HG02870 (cell line): ENCODE measurements around the gene OXLD1.

Experiments
- ATAC-seq: cut with Tn5 transposase; IDR thresholded peaks from one replicate; pipeline ENCODE4 v1.9.1; 2021; ENCODE audit warnings: mild to moderate bottlenecking, moderate library complexity; ENCODE audit not compliant: unreplicated experiment

Gene OXLD1

DNA sequence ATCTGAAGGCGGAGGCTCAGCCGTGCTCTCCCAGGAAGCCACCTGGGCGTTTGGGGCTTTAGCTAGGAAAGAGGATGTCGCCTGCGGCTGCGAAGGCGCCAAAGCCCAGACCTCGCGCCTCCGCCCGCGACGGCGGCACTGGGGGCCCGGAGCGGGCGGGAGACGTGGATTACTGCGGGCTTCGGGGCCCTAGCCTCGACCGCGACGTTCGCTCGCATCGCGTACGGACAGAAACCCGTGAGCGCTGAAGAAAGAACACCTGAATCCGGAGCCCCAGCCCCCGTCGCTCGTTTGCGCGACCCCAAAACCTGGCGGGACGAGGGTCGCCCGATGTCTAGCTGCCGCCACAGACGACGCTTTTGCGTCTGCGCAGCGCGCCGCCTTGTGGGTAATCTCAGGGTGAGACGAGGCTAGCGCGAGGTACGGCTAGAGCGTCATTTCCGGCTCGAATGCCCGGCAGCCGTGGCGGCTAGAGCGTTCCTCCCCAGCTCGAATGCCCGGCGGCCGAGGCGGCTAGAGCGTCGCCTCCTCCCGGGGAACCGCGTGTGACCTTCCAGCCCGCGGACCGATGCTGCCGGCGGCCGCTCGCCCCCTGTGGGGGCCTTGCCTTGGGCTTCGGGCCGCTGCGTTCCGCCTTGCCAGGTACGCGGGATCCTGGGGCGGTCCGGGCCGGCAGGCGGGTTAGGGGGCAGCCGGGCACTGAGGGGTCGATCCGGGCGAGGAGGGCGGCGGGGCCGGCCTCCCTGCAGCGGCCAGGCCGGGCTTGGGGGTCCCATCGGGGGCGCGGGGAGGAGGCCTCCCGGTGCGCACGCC is 36.7 kb upstream of the OXLD1 start, which contains the start of gene MRPL12:
MRPL12 (plus strand) TSS at position 434 of the 813 bp plus-strand sequence; CDS start at position 569, 135 bp downstream.
- peak; percentile 75 for ATAC-seq

DNA sequence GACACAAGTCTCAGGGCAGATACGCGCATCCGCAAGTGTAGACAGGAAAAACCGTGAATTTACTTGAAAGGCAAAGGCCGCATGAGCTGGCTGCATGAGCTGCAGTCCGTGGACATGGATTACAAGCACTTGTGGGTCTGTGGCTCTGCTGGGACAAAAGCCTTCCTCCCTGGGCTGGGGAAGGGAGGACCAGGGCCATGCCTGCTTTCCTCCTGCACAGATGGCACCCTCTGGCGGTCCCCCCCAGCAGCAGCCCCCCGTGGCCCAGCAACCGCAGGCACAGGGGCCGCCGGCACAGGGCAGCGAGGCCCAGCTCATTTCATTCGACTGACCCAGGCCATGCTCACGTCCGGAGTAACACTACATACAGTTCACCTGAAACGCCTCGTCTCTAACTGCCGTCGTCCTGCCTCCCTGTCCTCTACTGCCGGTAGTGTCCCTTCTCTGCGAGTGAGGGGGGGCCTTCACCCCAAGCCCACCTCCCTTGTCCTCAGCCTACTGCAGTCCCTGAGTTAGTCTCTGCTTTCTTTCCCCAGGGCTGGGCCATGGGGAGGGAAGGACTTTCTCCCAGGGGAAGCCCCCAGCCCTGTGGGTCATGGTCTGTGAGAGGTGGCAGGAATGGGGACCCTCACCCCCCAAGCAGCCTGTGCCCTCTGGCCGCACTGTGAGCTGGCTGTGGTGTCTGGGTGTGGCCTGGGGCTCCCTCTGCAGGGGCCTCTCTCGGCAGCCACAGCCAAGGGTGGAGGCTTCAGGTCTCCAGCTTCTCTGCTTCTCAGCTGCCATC is 35.1 kb upstream of the OXLD1 start:
- no peak for ATAC-seq

DNA sequence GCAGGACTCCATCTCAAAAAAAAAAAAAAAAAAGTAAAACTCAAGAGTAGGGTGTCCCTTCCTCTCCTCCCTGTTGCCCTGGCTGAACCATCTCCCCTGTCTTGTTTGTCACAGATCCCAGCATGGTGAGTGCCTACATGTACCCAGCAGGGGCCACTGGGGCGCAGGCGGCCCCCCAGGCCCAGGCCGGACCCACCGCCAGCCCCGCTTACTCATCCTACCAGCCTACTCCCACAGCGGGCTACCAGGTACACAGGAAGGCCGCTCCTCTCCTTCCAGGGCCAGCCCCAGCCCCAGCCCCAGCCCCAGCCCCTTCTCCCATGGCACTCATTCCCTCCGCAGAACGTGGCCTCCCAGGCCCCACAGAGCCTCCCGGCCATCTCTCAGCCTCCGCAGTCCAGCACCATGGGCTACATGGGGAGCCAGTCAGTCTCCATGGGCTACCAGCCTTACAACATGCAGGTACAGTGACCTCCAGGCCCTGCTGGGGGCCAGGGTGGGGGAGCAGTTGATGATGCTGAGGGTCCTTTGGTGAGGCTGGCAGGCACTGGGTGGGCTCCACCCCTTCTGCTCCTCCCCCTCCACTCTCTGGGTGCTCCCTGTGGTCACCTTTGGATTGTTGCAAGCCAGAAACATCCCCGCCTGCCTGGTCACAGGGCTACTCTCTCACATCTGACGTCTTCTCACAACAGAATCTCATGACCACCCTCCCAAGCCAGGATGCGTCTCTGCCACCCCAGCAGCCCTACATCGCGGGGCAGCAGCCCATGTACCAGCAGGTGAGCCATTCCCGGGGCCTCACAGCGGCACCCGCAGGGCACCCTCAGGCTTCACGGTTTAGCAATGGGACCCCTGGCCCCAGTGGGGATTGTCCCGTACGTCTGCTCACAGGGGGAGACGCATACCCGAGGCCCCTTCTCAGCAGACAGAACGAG is 34.2 kb upstream of the OXLD1 start:
- no peak for ATAC-seq

DNA sequence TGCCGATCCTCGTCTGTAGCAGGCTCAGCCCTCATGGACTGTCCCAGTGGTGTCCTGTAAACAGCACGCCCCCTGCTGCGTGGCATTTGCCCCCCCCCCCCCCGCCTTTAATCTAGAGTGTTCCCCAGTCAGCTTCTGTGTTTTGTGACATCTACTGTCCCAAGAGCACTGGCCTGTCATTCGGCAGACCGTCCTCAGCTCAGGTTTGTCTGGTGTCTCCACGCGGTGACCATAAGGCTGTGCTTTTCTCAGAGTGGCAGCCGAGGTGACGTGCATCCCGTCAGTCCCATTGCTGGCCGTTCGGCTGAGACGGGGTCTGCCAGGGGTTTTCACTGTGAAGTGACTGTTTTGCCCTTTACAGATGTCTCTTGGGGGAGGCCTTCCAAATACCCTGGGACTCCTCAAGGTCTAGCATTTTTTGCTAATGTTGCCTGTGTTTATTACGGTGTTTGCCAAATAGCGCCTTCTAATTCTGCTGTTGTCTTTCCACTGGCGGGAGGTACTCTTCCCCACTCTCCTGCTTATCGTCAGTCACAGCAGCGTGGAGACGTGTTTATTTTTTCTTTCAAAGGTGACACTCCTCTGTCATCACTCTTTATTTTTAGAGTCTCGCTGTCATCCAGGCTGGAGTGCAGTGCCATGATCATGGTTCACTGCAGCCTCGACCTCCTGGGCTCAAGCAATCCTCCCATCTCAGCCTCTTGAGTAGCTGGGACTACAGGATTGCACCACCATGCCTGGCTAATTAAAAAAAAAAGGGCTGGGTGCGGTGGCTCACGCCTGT is 31.0 kb upstream of the OXLD1 start:
- ATAC-seq = no peak

DNA sequence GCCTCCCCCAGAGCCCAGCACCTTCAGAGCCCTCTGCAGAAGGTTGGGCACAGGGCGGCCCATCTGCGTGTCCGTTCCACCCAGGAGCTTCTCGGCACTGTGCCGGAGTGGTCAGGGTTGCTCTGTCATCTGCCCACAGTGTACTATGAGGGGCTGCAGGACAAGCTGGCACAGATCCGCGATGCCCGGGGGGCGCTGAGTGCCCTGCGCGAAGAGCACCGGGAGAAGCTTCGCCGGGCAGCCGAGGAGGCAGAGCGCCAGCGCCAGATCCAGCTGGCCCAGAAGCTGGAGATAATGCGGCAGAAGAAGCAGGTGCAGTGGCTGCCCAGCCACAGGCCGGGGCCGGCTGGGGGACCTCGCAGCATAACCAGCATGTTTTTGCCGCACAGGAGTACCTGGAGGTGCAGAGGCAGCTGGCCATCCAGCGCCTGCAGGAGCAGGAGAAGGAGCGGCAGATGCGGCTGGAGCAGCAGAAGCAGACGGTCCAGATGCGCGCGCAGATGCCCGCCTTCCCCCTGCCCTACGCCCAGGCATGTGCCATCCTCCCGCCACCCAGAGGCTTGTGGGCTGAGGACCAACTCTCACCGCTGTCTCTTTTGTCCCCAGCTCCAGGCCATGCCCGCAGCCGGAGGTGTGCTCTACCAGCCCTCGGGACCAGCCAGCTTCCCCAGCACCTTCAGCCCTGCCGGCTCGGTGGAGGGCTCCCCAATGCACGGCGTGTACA is 30.0 kb upstream of the OXLD1 start:
- no peak for ATAC-seq

DNA sequence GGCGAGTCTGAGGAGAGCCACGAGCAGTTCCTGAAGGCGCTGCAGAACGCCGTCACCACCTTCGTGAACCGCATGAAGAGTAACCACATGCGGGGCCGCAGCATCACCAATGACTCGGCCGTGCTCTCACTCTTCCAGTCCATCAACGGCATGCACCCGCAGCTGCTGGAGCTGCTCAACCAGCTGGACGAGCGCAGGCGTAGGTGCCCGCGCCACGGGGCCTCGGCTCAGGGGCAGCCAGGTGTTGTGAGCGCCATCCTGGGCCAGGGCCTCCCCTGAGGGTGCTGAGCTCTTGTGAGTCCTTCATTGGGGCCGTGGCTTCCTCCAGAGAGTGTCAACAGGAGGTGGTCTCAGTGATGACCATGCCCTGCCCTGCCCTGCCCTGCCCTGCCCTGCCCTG is 29.4 kb upstream of the OXLD1 start:
- ATAC-seq = no peak

DNA sequence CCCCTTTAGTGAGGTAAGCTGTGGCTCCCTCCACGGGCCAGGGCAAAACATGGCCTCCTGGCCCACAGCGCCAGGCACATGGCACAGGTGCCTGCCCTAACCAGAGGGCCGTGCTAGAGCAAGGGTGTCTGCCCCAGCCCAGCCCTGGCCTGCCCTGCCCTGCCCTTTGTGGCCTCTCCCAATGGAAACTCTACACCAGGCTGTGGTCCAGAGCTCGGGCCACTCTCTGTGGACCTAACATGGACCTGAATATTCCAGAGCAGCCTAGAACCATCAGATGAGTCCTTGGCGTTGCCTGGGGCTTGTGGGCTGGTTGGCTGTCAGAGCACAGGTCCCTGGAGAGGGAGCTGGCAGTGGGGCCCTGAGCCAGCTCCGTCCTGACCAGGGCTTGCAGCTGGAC is 28.8 kb upstream of the OXLD1 start:
- no peak for ATAC-seq

DNA sequence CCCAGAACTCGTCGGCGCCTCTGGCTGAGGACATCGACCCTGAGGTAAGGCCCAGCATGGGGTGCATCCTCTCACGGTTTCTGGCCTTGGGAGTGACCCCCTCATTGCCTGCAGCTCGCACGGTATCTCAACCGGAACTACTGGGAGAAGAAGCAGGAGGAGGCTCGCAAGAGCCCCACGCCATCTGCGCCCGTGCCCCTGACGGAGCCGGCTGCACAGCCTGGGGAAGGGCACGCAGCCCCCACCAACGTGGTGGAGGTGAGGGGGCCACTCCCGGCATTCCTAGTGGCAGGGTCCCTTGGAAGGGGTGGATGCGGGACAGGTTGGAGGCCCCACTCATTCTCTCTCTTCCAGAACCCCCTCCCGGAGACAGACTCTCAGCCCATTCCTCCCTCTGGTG is 28.4 kb upstream of the OXLD1 start:
- ATAC-seq = no peak

DNA sequence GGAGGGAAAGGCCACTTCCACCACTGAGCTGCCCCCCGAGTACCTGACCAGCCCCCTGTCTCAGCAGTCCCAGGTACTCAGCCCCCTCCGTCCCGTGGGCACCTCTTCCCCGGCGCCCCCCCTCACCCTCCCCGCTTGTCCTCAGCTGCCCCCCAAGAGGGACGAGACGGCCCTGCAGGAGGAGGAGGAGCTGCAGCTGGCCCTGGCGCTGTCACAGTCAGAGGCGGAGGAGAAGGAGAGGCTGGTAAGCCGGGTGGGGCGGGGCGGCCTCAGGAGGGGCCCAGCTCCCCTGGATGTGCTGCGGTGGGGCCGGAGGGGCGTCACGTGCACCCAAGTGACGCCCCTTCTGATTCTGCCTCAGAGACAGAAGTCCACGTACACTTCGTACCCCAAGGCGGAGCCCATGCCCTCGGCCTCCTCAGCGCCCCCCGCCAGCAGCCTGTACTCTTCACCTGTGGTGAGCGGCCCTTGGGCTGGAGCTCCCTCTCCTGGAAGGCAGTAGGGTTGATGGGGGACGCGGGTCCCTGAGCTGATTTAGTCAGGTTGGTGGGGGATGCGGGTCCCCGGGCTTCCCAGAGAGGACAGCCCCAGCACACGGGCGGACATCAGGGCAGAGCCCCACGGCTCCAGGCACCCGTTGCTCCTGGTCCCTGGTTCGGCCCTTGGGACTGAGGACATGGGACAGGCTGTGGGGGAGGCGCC is 27.3 kb upstream of the OXLD1 start:
- ATAC-seq = no peak

DNA sequence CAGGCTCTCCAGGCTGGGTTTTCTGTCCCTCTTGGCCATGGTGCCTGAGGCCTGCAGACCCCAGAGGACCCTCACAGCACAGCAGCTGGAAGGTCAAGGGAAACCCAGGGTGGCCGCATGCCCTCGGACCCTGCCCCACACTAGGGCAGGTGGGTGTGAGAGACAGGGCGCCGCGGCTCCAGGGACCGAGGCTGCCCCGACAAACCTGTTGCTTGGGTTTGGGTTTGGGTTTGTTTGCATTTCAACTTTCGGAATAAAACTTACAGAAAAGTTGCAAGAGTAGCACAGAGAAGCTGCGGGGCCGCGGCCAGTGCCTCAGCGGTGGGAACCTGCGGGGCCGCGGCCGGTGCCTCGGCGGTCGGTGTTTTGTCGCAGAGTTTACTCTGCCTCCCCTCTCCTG is 25.2 kb upstream of the OXLD1 start:
- ATAC-seq = no peak

DNA sequence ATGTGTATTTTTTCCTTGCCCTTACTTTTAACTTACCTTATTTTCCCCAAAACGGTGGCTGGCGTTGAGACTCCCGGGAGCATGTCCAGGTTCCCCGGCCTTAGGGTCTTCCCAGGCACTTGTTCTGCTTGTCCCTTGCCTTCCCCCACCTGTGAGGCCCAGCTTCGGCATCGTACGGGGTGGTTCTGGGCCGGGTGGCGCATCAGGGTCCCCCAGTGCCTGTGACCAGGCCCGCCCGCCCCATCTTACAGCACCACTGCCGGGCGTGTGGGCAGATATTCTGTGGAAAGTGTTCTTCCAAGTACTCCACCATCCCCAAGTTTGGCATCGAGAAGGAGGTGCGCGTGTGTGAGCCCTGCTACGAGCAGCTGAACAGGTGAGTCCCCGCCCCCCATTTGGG is 24.8 kb upstream of the OXLD1 start:
- ATAC-seq = no peak

DNA sequence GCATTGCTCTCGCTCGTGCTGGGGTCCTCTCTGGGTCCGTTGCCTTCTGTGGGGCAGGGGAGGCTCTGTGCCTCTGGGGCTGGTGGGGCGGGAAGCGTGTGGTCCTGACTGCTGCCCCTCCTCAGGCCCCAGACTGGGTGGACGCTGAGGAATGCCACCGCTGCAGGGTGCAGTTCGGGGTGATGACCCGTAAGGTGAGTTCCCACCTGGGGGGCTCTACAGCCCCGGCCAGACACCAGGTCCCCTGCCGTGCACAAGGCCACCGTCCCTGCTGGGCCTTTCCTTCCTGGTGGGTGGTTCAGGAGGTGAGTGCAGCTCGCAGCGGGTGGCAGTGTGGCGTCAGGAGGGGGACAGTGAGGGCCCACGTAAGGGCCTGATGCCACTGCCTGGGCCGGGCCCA is 24.1 kb upstream of the OXLD1 start:
- ATAC-seq = no peak

DNA sequence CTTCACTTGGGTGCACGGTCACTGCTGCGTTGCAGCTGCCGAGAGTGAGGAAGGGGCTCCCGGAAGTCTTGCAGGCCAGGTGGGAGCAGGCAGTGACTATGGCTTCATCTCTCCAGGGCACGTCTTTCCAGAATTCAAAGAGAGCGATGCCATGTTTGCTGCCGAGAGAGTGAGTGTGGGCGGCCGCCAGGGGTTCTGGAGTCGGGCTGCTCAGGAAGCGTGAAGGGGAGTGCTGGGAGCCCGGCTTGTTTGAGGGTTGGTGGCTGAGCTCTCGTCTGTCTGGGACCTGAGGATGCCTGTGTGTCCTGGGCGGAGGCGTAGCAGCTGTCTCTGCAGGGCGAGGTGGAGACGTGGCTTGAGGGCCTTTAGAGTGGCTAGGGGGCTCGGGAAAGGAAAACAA is 23.7 kb upstream of the OXLD1 start:
- ATAC-seq = no peak

DNA sequence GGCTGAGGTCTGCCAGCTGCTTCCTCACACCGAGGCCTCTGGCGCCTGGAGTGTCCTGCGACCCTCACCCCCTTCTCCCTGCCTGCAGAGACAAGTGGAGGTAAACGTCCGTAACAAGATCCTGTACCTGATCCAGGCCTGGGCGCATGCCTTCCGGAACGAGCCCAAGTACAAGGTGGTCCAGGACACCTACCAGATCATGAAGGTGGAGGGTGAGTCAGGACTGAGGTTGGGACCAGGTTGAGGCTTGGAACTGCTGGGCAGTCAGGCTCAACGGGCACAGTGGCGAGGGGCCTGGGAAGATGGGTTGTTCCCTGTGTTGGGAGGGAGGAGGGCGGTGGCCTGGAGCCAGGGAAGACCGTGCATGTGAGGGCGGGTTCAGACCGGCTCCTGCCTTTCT is 22.2 kb upstream of the OXLD1 start:
- ATAC-seq = no peak

DNA sequence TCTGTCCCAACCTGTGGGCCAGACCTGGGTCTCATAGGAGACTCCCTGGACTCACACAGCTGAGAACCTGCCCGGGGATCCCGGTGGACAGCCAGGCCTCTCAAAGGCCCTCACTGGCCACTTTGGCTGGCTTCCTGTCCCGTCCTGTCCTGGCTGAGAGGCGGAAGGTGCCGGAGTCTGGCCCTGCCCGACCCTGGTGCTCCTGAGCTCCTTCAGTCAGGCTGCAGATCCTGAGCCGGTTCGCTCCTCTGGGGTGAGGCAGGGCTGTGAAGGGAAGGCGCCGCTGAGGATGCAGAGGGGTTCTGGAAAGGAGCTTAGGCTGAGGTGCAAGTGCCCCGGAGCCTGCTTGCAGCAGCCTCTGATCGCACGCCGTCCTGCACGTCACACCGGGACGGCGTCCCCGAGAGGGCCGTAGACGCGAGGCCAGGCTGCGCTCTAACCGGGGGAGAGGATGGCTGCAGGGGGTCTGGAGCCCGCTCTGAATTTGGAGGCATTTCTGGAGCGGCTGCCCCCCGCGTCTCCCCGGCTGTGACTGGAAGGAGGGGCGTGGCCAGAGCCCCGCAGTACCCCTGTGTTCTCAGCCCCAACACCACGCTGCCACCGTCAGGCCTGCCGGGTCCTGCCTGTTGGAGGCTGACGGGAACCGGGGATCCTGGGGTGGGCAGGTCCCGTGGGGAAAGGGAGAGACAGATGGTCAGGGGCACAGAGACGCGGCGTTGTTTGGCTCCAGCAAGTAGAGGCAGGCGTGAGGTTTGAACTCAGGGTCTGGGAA is 21.6 kb upstream of the OXLD1 start:
- ATAC-seq = no peak

DNA sequence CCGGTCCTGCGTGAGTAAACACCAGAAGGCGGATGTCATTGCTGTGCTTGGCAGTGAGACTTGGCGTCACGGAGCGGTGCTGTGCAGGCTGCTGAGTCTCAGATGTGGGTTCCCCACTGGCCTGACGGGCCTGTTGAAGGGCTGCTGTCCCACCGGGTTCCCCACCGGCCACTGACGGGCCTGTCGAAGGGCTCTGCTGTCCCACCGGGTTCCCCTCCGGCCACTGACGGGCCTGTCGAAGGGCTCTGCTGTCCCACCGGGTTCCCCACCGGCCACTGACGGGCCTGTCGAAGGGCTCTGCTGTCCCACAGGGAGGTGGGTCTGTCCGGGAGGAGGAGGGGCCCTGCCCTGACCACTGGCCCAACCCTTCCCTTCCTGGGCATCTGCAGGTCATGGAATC is 20.2 kb upstream of the OXLD1 start:
- no peak for ATAC-seq

DNA sequence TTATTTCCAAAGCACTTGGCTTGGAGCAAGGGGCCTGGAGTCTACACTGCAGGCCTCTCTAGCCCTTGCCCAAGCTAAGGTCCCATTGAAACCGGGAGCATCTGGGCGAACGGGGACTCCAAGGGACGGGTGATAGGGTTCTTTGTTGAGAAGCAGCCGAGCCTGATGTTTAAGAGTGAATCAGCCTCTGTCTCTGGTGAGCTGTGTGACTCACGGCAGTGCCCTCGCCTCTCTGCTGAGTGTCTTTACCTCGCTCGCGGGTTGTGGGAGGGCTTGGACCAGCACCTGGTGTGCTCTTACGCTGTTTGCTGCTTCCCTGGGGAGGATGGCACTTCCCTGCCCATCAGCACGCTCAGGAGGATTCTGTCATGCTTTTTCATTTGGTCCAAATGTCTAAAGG is 18.7 kb upstream of the OXLD1 start:
- no peak for ATAC-seq

DNA sequence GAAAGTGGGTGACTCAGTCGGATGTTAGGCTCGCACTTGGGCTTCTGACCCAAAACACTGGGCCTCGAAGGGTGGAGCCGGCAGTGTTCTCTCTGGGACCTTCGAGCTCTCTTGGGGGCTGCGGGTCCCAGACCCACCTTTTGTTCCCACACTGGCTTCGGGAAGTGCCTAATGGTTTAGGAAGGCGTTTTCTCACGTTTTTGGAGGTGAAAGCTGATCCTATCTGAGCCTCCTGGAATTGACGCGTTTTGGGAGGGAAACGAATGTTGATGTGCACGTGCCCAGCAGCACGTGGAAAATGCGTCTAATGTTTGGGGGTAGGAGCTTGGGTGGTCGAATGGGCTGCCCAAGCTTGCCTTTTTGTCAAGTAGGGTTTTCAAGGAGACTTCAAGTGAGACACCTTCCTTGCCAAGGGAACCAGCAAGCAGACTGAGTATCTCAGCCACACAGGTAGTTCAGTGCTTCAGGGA is 18.1 kb upstream of the OXLD1 start:
- no peak for ATAC-seq
